GM21423 (cell line): Measurements from ENCODE around the gene TSPAN5.
"Not testable (repeated sequence)": the region's sequence is repeated elsewhere in the genome, so short reads cannot be mapped to it uniquely, and the experiment has no call there.

Experiments used
- ATAC-seq: cut with Tn5 transposase; IDR thresholded peaks from one replicate; pipeline ENCODE4 v1.9.1; 2021; ENCODE audit warnings: mild to moderate bottlenecking, moderate library complexity; ENCODE audit not compliant: unreplicated experiment

Gene TSPAN5

GRCh38 chr4:98468709-98469108, 189.7 kb downstream of the TSPAN5 start:
- no peak for ATAC-seq

GRCh38 chr4:98467627-98468072, 190.8 kb downstream of the TSPAN5 start:
- peak; percentile 98 for ATAC-seq

- no peak for ATAC-seq
Measured at GRCh38 chr4:98466868-98467599, 191.4 kb downstream of the TSPAN5 start.

GRCh38 chr4:98462487-98462886, 195.9 kb downstream of the TSPAN5 start:
- no peak for ATAC-seq

- ATAC-seq, result not testable (repeated sequence)
Measured at GRCh38 chr4:98461121-98461865, 197.1 kb downstream of the TSPAN5 start.

GRCh38 chr4:98457422-98457821, 201.0 kb downstream of the TSPAN5 start:
- not testable (repeated sequence) for ATAC-seq

GRCh38 chr4:98452091-98452490, 206.3 kb downstream of the TSPAN5 start:
- no peak for ATAC-seq

- ATAC-seq, result no peak
Measured at GRCh38 chr4:98448908-98449307, 209.5 kb downstream of the TSPAN5 start.

GRCh38 chr4:98447648-98448047, 210.8 kb downstream of the TSPAN5 start:
- ATAC-seq, result no peak

GRCh38 chr4:98446499-98447375, 211.7 kb downstream of the TSPAN5 start:
- ATAC-seq, result peak; percentile 76

GRCh38 chr4:98444371-98444770, 214.0 kb downstream of the TSPAN5 start:
- ATAC-seq, result no peak

- ATAC-seq, result no peak
Measured at GRCh38 chr4:98434816-98435215, 223.6 kb downstream of the TSPAN5 start.

- no peak for ATAC-seq
Measured at GRCh38 chr4:98433691-98434090, 224.7 kb downstream of the TSPAN5 start.

- no peak for ATAC-seq
Measured at GRCh38 chr4:98430708-98431403, 227.6 kb downstream of the TSPAN5 start.

- no peak for ATAC-seq
Measured at GRCh38 chr4:98423009-98423408, 235.4 kb downstream of the TSPAN5 start.

GRCh38 chr4:98421111-98421510, 237.3 kb downstream of the TSPAN5 start:
- no peak for ATAC-seq
